H4 (cell line): ENCODE results near the gene ABCC8. TPM values are rescaled to one million over a fixed set of nuclear protein-coding genes. Genes with fewer than 3 reads are reported as not detected.

Source experiments
- DNase-seq: peaks from one replicate; pipeline ENCODE4 v3.0.0-alpha.2; 2015; ENCODE audit warnings: low spot score
- total RNA-seq: library from RNA; depleted of rRNA; stranded (reverse); fragments of >200 nt; shearing (Covaris generic); gene quantifications from 2 replicates; pipeline ENCODE4 v1.2.3, GENCODE V29; 2014; rRNA removed

Gene ABCC8
- total RNA-seq, 1 experiment from 2014 or later: not detected

GRCh38 chr11:17352950-17353820 is 123.5 kb downstream of the ABCC8 start:
- peak; percentile 79 for DNase-seq

GRCh38 chr11:17351510-17352176 is 125.0 kb downstream of the ABCC8 start, which contains the start of gene NCR3LG1:
Gene NCR3LG1, plus strand, starts transcription at chr11:17351800. Its CDS starts 170 bp downstream, at chr11:17351970.
- peak; percentile 28 for DNase-seq

GRCh38 chr11:17351172-17351509 is 125.5 kb downstream of the ABCC8 start:
- DNase-seq: no peak

- DNase-seq: no peak
Observed at GRCh38 chr11:17350455-17351171, 126.0 kb downstream of the ABCC8 start.

GRCh38 chr11:17347676-17348075 is 129.0 kb downstream of the ABCC8 start:
- DNase-seq: no peak

- no peak for DNase-seq
Observed at GRCh38 chr11:17343907-17344306, 132.7 kb downstream of the ABCC8 start.

GRCh38 chr11:17343257-17343656 is 133.4 kb downstream of the ABCC8 start:
- DNase-seq: no peak

Other genes with a start within 250 kb of the ABCC8 start
- 66.8 and 83.7 TPM in 2 replicates for gene NUCB2, start 200.1 kb downstream of the ABCC8 start, total RNA-seq
- gene NCR3LG1, start 125.0 kb downstream of the ABCC8 start, total RNA-seq: 3.5 and 4.6 TPM in 2 replicates
- 0.12 TPM in 1 of 2 replicates, not detected in the other for gene KCNJ11, start 88.2 kb downstream of the ABCC8 start, total RNA-seq
- not detected in 2 replicates for gene USH1C, start 67.6 kb upstream of the ABCC8 start, total RNA-seq
- not detected in 2 replicates for gene OTOG, start 70.4 kb upstream of the ABCC8 start, total RNA-seq
- not detected in 2 replicates for gene MYOD1, start 242.7 kb upstream of the ABCC8 start, total RNA-seq